ENCODE measurements around the gene TMX3. TPM values are rescaled to one million over a fixed set of nuclear protein-coding genes. Genes with fewer than 3 reads are reported as not detected.
A peak's percentile ranks its signal among the peaks of the same experiment; 100 is the strongest.

The TMX3 gene
- total RNA-seq, 1 donor from 2014 or later: 51.2 TPM

DNA sequence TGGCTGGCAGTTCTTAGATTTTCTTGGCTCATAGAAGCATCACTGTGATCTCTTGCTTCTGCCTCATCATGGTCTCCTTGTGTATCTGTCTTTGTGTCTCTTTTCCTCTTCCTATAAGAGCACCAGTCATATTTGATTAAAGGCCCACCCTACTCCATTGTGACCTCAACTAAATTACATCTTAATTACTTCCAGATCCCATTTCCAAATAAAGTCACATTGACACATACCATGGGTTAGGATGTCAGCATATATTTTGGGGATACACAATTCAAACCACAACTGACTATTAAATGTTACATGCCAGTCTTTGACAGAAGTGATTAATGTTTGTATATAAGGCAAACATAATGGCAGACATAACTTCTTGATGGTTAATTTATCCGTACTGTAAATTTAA is 27.3 kb upstream of the TMX3 start:
- no peak overlapping the region for H3K27ac Mint-ChIP-seq (ENCODE audit: unreplicated experiment)
- DNase-seq (ENCODE audit: low spot score): no peak
- no peaks in the 10 kb centered on the region for H3K4me1 Mint-ChIP-seq (ENCODE audit: low read depth)

DNA sequence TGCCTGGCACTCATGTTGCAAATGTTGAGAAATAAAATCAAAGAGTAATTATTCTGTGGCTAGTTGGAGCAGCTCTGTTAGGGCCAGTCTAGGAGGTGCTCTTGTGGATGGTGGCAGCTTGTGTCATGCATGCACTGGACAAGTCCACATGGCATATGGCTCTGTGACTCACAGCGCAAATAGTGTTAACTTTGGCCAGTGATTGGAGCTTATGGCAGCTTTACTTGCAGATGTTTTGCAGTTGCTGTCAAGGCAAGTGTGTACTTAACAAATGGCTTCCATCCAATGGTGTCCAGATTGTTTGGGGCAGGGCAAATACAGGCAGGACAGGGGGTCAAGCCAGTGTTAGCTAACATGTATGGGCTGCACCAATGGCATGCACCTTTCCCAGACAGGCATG is 26.1 kb upstream of the TMX3 start:
- no peak for DNase-seq (ENCODE audit: low spot score)
- Mint-ChIP-seq H3K27ac (ENCODE audit: unreplicated experiment) (no peak overlapping the region), H3K4me3 (ENCODE audit: unreplicated experiment) (no peak overlapping the region), H3K36me3 (ENCODE audit: low read depth) (no peaks in the 10 kb centered on the region), H3K27me3 (ENCODE audit: low read depth) (no peaks in the 10 kb centered on the region), H3K9me3 (ENCODE audit: low read depth) (no peaks in the 10 kb centered on the region), H3K4me1 (ENCODE audit: low read depth) (no peaks in the 10 kb centered on the region)
- TF ChIP-seq, protein P1, sequence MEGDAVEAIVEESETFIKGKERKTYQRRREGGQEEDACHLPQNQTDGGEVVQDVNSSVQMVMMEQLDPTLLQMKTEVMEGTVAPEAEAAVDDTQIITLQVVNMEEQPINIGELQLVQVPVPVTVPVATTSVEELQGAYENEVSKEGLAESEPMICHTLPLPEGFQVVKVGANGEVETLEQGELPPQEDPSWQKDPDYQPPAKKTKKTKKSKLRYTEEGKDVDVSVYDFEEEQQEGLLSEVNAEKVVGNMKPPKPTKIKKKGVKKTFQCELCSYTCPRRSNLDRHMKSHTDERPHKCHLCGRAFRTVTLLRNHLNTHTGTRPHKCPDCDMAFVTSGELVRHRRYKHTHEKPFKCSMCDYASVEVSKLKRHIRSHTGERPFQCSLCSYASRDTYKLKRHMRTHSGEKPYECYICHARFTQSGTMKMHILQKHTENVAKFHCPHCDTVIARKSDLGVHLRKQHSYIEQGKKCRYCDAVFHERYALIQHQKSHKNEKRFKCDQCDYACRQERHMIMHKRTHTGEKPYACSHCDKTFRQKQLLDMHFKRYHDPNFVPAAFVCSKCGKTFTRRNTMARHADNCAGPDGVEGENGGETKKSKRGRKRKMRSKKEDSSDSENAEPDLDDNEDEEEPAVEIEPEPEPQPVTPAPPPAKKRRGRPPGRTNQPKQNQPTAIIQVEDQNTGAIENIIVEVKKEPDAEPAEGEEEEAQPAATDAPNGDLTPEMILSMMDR (IDR thresholded peaks at IDR 0.05): no peak

More for the DNA sequence above, 27.3 kb upstream of the TMX3 start:
- Mint-ChIP-seq H3K4me3 (ENCODE audit: unreplicated experiment) (no peak overlapping the region), H3K27me3 (ENCODE audit: low read depth) (no peaks in the 10 kb centered on the region), H3K9me3 (ENCODE audit: low read depth) (no peaks in the 10 kb centered on the region), H3K36me3 (ENCODE audit: low read depth) (no peaks in the 10 kb centered on the region)
- TF ChIP-seq, protein P1 (IDR thresholded peaks at IDR 0.05): no peak

DNA sequence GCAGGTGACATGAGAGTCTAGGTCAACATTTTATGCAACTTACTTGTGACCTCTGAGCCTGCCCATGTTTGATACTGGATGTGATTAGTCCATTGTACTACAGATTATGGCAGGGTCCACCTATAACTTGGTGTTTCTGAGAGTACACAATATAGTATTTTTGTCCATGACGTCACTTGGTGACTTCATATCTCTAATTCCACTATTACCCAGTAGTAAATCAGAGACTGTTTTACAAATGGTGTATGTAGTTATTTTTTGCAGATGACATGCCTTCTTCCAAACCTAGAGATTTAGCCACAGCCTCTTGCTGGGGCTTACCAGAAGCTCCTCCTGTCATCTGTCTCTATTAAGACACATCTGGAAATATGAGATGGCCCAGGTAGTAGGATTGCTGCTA is 24.6 kb upstream of the TMX3 start:
- TF ChIP-seq, protein P1 (IDR thresholded peaks at IDR 0.05): no peak
- H3K4me1 Mint-ChIP-seq (ENCODE audit: low read depth): peaks cover 10% of the 10 kb centered on the region

DNA sequence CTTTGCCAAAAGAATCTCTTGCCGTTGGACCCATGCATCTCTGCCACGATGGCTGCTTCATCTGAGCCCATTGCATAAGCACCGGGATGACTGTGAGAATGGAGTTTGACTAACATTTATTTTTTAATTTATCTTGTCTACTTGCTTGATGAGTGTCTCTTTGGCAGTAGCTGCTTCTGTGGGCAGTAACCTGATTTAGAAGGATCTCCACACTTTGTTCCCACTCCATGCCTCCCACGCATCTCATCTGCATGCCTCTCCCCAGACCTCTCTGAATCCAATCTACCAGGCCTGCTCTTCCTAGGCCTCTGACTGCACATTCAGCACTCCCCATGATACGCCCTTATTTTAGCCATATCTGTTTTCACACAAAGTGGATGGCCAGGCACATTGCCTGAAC is 23.7 kb upstream of the TMX3 start:
- H3K9me3 Mint-ChIP-seq (ENCODE audit: low read depth): no peaks in the 10 kb centered on the region
- H3K27ac Mint-ChIP-seq (ENCODE audit: unreplicated experiment): no peak overlapping the region
- H3K27me3 Mint-ChIP-seq (ENCODE audit: low read depth): no peaks in the 10 kb centered on the region
- DNase-seq (ENCODE audit: low spot score): no peak
- TF ChIP-seq, protein P1 (IDR thresholded peaks at IDR 0.05): no peak
- H3K4me1 Mint-ChIP-seq (ENCODE audit: low read depth): peaks cover 18% of the 10 kb centered on the region
- no peak overlapping the region for H3K4me3 Mint-ChIP-seq (ENCODE audit: unreplicated experiment)
- no peaks in the 10 kb centered on the region for H3K36me3 Mint-ChIP-seq (ENCODE audit: low read depth)

More for the DNA sequence above, 24.6 kb upstream of the TMX3 start:
- no peak for DNase-seq (ENCODE audit: low spot score)
- no peaks in the 10 kb centered on the region for H3K36me3 Mint-ChIP-seq (ENCODE audit: low read depth)
- no peak overlapping the region for H3K4me3 Mint-ChIP-seq (ENCODE audit: unreplicated experiment)
- H3K27me3 Mint-ChIP-seq (ENCODE audit: low read depth): no peaks in the 10 kb centered on the region
- H3K9me3 Mint-ChIP-seq (ENCODE audit: low read depth): no peaks in the 10 kb centered on the region
- H3K27ac Mint-ChIP-seq (ENCODE audit: unreplicated experiment): no peak overlapping the region

DNA sequence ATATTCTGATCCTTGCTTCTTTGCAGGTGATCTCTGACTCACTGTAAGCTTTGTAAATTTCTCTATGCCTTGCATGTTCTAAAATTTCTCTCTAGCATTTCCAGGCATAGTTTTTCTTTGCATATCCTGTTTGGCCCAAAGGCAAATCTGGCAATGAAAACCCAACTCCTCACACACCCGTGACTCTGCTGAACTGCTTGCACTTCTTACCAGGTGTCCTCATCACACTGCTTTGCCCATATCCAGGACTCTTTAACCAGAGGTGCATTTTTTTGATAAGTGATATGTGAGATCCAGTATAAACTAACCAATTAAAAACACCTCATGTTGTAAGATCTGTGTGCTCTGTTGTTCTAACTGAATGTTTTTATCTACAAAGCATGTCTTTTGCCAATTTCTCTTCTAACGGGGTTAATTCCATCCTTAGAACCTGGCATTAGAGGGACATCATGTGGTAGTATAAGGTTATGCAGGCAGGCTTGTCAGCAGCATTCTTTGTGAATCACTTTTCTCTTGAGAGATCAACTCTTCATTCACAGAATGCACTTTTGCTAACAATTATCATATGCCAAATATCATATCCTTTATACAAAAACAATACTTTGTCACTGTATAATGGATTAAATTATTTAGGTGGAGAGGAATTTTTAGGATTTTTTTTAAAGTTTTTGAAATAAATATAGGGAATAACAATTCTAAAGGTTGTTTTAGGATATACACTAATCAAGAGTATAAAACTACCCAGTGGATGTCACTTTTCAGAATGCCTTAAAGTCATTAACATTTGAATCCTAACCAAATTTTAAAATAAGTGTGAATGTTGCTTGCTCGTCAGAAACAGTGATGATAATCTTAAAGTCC is 20.8 kb upstream of the TMX3 start:
- H3K36me3 Mint-ChIP-seq (ENCODE audit: low read depth): no peaks in the 10 kb centered on the region
- H3K4me3 Mint-ChIP-seq (ENCODE audit: unreplicated experiment): no peak overlapping the region
- H3K27ac Mint-ChIP-seq (ENCODE audit: unreplicated experiment): no peak overlapping the region
- DNase-seq (ENCODE audit: low spot score): no peak
- no peaks in the 10 kb centered on the region for H3K27me3 Mint-ChIP-seq (ENCODE audit: low read depth)
- no peaks in the 10 kb centered on the region for H3K9me3 Mint-ChIP-seq (ENCODE audit: low read depth)
- peaks cover 18% of the 10 kb centered on the region for H3K4me1 Mint-ChIP-seq (ENCODE audit: low read depth)
- TF ChIP-seq, protein P1 (IDR thresholded peaks at IDR 0.05): peak; percentile 89

All from chondrocyte (in vitro differentiated cells).